ENCODE results near the gene SYNJ2.

DNA sequence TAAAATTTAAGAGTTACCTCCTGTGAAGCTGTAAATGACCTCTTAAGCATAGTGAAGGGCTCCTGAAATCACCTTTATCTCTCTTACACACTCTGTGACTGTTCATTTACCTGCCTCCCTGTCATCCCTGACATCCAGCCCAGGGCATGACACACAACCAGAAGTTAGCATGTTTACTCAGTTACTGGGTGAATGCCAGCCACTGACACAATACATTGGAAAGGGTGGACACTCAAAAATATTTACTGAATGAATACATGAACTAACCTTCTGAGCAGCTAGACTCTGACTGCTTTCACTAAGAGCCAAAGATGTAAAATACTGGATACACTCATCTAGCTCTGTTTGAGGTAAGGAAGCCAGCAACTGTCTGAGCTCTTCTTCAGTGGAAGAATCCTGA, 161.1 kb downstream of the SYNJ2 start:
- TF ChIP-seq, protein P1, sequence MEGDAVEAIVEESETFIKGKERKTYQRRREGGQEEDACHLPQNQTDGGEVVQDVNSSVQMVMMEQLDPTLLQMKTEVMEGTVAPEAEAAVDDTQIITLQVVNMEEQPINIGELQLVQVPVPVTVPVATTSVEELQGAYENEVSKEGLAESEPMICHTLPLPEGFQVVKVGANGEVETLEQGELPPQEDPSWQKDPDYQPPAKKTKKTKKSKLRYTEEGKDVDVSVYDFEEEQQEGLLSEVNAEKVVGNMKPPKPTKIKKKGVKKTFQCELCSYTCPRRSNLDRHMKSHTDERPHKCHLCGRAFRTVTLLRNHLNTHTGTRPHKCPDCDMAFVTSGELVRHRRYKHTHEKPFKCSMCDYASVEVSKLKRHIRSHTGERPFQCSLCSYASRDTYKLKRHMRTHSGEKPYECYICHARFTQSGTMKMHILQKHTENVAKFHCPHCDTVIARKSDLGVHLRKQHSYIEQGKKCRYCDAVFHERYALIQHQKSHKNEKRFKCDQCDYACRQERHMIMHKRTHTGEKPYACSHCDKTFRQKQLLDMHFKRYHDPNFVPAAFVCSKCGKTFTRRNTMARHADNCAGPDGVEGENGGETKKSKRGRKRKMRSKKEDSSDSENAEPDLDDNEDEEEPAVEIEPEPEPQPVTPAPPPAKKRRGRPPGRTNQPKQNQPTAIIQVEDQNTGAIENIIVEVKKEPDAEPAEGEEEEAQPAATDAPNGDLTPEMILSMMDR (IDR thresholded peaks at IDR 0.05; ENCODE audit: extremely low read depth in 1 of 2, insufficient read depth in 1 of 2, low read depth in 1 of 2, low read length in 2 of 2) = no peak
- TF ChIP-seq POLR2A (IDR thresholded peaks at IDR 0.05; ENCODE audit: low read depth, low read length) (no peak), POLR2AphosphoS5 (IDR thresholded peaks at IDR 0.05; ENCODE audit: insufficient read depth, low read depth, low read length) (no peak), FOS (IDR thresholded peaks at IDR 0.05; ENCODE audit: borderline replicate concordance, insufficient read depth, low read length) (no peak), MYC (IDR thresholded peaks at IDR 0.05; ENCODE audit: low read depth, low read length) (no peak), EZH2 (IDR thresholded peaks at IDR 0.05; ENCODE audit: borderline replicate concordance, low read depth, low read length, severe bottlenecking) (no peak), GATA2 (IDR thresholded peaks at IDR 0.05; ENCODE audit: insufficient read depth, insufficient read length, low read depth, low read length) (no peak), JUN (IDR thresholded peaks at IDR 0.05; ENCODE audit: borderline replicate concordance, insufficient read depth, insufficient read length, low read depth) (no peak)
- TF ChIP-seq, protein P2, sequence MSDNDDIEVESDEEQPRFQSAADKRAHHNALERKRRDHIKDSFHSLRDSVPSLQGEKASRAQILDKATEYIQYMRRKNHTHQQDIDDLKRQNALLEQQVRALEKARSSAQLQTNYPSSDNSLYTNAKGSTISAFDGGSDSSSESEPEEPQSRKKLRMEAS (IDR thresholded peaks at IDR 0.05; ENCODE audit: insufficient read depth, insufficient read length) = no peak
